GM18498 (cell line): ENCODE data around the gene FAM9A.

ENCODE experiments used
- ATAC-seq: cut with Tn5 transposase; IDR thresholded peaks from one replicate; pipeline ENCODE4 v1.9.1; 2021; ENCODE audit warnings: mild to moderate bottlenecking, moderate library complexity; ENCODE audit not compliant: unreplicated experiment

The FAM9A gene

DNA sequence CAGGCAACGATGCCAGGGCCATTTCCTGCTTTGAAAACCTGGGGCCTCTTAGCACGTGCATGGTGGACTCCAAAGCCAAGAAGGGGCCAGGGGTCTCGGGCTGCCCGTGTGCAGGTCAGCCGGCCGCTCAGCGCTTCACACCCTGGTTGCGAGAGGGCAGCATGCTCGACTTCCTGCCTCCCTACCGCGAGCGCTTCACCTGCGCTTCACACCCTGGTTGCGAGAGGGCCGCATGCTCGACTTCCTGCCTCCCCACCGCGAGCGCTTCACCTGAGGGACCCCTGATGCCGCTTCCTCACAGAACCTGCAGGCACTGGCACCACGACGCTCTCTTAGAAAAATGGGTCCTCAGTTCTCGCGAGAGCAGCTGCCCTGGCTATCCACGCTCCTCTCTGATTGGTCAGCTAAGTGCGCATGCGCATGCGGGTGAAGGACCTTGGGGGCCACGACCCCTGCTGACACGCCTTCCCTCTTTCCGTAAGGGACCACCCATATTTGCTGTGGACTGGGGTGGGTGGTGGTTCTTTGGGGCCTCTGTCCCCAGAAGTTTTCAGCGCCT lies at the start of gene FAM9A:
TSS of gene FAM9A (minus strand) at position 343 of the 559 bp plus-strand sequence. CDS start 1,212 bp downstream, outside the sequence.
- ATAC-seq, result no peak

DNA sequence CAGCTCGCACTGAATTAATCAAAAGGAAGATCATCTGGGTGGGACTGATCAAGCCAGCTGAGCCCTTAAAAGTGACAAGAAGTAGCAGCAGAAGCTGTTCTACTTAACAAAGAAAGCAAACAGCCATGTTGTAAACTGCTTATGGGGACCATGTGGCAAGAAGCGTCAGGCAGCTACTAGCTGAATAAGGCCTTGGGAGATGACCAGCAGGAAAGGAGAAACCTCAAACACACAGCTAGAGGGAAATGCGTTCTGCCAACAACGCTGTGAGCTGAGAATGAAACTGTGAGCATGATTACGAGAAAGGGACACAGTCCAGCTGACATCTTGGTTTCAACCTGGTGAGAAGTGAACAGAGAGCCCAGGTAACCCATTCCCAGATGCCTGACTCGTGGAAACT lies 49.3 kb upstream of the FAM9A start:
- no peak for ATAC-seq

- no peak for ATAC-seq
These were observed 48.8 kb upstream of the FAM9A start for GRCh38 chrX:8849945-8850344.

DNA sequence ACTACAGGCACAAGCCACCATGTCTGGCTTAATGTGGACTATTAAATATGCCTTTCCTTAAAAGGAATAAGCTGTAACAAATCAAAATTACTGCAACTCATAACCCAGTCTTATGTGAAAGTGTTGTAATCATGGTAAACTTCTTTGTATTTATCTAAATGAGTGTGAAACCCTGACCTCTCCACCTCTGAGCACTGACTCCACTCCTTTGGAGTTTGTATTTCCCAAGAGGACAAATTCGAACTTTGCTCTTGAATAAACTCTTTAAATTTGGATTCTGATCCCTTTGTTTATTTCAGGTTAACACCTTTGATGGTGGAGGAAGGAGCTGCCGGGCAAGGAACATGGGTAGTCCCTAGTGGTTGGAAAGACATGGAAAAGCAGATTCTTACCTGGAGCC lies 48.3 kb upstream of the FAM9A start:
- ATAC-seq, result no peak

DNA sequence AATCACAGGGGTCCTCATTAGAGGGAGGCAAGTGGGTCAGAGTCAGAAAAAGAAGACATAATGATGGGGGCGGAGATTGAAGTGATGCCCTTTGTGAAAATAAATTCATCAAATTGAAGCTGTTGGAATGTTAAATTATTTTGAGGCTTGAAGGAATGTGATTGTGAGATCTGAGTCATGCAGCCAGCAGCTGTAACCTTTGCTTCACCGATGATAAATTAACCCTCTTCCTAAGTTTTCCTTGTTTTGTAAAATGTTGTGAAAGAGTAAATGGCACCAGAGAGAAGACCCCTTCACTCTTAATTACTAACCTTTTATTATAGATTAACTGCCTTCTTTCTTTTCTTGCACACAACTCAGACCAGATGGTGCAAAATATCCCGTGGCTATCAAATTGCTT lies 47.7 kb upstream of the FAM9A start:
- no peak for ATAC-seq

DNA sequence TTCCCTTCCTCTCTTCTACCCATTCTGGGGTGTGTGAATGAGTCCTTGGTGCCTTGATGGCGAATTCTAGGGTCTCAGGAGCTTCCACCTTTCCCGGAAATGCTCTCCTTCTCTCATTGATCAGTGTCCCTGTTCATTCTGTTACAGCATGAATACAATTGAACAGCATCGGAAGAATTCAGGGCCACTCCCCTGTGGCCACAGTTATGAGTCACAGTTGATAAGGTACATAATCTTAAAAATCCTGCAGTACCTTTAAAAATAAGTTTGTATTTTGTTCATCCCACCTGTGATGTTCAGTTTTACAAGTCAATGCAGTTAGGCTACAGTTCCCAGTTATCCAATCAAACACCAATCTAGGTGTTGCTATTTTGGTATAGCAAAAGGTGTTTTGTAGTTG lies 47.3 kb upstream of the FAM9A start:
- no peak for ATAC-seq

- ATAC-seq, result no peak
These were observed 46.2 kb upstream of the FAM9A start for GRCh38 chrX:8847360-8847759.

DNA sequence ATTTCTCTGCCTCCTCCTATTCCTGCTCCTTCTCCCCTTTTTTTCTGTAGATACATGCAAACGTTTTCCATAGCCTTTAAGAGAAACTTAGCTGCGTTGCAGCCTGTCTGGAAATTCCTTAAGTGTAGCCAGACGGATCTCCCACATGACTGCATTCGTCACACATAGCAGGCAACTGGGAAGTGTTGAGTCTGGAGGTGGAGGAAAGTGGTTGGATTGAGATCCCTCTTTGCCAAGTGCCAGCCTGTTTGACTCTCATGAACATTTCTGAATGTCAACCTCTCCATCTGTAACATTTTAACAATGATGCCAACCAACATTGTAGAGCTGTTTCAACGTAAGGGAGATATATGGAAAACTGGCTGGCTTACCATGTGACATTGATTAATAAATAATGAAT lies 45.1 kb upstream of the FAM9A start:
- no peak for ATAC-seq

- no peak for ATAC-seq
These were observed 44.3 kb upstream of the FAM9A start for GRCh38 chrX:8845469-8845868.

DNA sequence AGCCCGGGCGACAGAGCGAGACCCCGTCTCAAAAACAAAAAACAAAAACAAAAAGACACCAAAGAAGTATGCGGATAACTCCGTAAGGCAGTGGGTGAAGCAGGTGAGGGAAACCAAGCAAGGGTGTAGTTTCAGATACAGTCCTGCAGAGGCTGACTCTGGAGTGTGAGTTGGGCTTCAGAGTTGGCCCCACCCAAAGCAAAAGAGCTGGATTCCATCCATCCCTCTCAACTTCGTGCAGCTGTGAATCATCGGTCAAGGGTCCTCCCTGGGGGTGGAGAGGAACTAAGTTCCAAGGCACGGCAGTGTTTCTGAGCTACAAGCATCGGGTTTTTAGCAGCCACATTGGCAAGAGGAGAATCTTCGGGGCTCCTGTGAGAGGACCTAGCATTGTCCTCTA lies 43.9 kb upstream of the FAM9A start:
- no peak for ATAC-seq

GRCh38 chrX:8844157-8844556 lies 43.0 kb upstream of the FAM9A start:
- ATAC-seq, result no peak

DNA sequence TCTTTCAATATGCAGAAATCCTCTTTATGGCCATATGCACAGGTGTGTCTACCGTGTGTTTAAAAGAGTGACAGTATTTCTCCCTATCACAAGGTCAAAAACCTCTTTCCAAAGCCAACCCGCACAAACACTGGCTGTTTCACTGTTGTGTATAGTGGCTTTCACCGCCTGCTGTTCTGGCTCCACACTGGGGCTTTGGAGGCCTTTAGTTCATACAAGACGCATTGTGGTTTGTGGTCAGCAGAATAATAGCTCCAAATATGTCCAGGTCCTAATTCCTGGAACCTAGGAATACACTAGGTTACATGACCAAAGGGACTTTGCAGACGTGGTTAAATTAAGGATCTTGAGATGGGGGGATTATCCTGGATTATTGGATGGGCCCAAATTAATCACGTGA lies 40.7 kb upstream of the FAM9A start:
- ATAC-seq, result no peak

- no peak for ATAC-seq
These were observed 33.2 kb upstream of the FAM9A start for GRCh38 chrX:8834392-8834791.

DNA sequence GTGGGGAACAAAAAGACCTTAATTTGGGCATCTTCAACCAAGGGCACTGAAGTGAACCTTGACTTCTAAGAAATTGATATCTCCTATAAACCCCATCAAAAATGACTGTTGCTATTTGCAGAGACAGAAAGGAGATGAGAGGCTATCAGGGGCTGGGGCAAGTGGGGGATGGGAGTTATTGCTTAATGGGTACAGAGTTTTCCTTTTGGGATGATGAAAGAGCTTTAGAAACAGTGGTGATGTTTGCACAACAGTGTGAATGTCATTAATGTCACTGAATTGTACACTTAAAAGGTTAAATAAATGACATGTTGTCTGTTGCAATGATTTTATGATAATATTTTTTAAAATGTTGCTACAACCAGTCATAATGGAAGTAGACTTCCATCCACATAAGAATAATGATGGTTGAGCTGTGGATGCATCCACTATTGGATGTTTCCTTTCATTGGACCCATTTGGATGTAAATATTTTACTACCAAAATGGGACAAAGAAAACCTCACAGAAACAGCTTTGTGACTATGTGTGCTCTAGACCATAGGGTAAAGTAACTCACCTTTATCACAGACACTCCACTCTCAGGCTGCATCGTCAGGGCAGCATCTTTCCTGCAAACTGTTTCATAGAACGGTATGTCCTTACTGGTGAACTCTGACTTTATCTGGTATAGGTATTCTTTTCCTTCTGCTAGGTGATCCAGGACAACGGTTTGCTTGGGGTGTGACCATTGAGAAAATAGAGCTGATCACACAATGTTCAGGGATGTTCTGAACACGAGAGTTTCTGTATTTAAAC lies 31.6 kb upstream of the FAM9A start:
- ATAC-seq, result no peak

DNA sequence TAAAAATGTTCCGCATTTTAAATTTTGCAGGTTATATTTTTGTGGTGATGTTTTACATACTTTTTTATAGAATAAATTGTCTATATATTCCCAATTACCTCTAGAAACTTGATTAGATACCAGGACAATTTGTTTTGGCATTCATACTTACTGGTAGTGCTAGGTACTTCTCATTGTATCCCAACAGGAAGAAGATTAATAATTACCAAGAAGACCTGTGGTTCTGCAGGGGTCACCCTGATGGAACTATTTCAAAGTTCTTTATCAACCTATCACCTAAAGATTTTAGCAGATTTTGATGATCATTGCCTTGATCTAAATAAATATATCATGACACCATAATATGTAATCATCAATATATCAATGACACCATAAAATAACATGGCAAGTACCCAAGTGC lies 22.5 kb upstream of the FAM9A start:
- ATAC-seq, result no peak

DNA sequence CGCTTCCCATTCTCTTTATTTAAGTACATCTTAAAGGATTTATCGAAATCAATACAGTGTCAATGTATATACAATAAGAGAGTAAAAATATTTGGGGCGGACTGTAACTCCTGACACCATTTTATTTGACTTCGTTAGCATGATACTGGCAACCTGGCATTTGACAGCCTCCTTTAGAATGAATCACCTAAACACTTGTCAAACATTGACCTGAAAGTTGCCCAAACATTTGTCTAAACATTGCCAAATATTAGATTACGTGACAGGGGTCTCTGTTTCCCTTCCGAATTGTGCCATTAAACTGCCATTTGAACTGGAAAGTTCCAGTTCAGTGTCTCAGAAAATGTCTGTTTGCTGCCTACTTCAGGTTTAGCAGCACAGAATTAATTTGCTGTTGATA lies 20.8 kb upstream of the FAM9A start:
- no peak for ATAC-seq

DNA sequence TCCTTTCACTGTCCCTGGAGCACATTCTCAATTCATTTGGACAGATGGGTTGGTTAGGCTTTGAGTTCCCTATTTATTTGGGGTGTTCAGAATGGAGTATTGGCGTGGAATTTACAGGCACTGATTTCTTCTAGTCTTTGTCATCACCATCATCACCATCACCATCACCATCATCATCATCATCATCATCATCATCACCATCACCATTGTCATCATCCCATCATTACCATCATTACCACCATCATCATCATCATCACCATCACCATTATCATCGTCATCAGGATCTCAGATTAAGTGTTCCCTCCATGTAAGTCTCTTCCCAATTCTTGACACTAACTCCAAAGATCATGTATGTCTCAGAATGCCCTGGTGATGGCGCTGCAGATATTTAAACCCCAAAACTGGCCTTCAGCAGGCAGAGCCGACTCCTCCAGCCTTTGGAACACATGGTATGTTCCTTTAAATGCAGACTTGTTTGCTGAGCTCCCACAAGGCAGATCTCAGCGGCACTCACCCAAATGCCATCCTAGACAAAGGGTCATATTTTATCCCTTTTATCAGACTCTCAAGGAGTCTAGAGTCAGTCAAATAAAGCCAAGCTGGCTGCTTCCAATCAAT lies 19.8 kb upstream of the FAM9A start:
- no peak for ATAC-seq

DNA sequence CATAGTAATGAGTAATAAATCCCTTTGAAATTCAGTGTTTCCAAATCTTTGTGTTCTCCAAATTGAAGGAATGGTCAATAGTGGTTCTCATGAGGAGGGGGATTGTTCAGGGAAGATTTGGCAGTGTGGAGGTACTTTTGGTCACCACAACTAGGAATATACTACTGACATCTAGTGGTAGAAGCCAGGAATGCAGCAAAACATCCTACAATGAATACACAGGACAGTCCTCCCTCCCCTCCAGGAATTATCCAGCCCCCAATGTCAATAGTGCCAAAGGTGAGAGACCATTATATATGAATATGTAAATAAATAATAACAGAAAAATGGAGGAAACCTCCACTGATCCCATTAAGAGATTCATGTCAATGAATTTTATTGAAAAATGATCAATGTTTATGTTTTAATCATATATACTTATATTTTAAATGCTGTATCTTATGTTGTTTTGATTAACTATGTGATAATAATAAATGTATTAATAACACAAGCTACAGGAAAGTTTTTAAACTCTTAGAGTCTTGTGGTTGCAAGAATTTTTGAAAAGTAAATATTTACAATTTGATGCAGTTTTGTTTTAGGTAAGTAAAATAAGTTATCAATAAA lies 14.4 kb upstream of the FAM9A start:
- no peak for ATAC-seq

GRCh38 chrX:8813036-8813435 lies 11.9 kb upstream of the FAM9A start:
- ATAC-seq, result no peak

DNA sequence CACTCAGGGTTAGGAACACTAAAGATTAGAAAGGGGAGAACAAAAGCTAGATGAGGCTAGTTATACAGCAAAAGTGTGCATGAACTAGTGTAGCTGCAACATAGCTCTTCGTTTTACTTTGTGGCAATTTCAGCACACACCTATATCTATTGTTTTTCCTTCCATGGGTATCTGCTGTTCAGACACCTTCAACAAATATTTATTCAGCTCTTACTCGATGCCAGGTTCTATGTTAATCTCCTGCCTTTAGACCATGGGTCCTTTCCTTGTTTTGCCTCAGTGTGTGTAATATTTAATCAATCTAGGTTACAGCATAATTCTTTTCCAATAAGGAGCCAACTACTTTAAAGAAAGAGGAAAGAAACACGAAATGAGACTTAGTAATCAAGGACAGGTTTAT lies 10.4 kb upstream of the FAM9A start:
- no peak for ATAC-seq

DNA sequence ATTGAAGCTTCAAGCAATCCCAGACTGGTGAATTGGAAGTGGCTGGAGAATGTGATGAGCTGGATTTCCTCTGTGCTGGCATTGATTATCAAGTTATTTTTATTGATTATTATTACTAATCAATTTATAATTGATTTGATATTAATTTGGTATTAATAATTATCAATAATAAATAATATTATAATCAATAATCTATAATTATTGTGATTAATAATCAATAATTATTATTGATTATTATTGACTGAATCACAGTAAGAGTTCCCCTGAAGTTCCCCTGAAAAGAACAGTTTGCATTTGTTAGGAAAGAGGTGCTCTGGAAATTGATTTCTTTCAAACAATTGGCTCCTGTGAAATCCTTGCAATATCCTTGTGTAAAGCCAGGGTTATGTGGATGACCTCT lies 7.5 kb upstream of the FAM9A start:
- no peak for ATAC-seq

- ATAC-seq, result no peak
These were observed 4.8 kb upstream of the FAM9A start for GRCh38 chrX:8805974-8806373.
